Prostate gland (tissue), 2 donors: ENCODE measurements around the gene ZNF488.

Source experiments
- CTCF ChIP-seq, 4 experiments: fragments of 200-600 bp in 2 of 4; fragments of 450-650 bp in 2 of 4; sonication (generic) in 2 of 4; IDR thresholded peaks; 1 replicate in 3 of 4; 2 replicates in 1 of 4; pipeline ENCODE4 v1.5.1; 2016 to 2019; ENCODE audit warnings: antibody characterized with exemption in 4 of 4, mild to moderate bottlenecking in 2 of 4, moderate library complexity in 2 of 4
- POLR2AphosphoS5 ChIP-seq: sonication (generic); formaldehyde crosslinking; IDR thresholded peaks from one replicate; pipeline ENCODE4 v1.6.1; 2017; ENCODE audit warnings: antibody characterized with exemption

- TF ChIP-seq POLR2AphosphoS5 (no peak), CTCF (IDR thresholded peaks at IDR 0.05) (no peak)
These were observed 25.6 kb downstream of the ZNF488 start for GRCh38 chr10:47358457-47358856.
